NCI-H226 (cell line): ENCODE measurements around the gene RALGPS2.
"Not testable (repeated sequence)": the region's sequence is repeated elsewhere in the genome, so short reads cannot be mapped to it uniquely, and the experiment has no call there.

Experiments
- DNase-seq: peaks from one replicate; pipeline ENCODE4 v3.0.0-alpha.2; 2015

RALGPS2 gene

DNA sequence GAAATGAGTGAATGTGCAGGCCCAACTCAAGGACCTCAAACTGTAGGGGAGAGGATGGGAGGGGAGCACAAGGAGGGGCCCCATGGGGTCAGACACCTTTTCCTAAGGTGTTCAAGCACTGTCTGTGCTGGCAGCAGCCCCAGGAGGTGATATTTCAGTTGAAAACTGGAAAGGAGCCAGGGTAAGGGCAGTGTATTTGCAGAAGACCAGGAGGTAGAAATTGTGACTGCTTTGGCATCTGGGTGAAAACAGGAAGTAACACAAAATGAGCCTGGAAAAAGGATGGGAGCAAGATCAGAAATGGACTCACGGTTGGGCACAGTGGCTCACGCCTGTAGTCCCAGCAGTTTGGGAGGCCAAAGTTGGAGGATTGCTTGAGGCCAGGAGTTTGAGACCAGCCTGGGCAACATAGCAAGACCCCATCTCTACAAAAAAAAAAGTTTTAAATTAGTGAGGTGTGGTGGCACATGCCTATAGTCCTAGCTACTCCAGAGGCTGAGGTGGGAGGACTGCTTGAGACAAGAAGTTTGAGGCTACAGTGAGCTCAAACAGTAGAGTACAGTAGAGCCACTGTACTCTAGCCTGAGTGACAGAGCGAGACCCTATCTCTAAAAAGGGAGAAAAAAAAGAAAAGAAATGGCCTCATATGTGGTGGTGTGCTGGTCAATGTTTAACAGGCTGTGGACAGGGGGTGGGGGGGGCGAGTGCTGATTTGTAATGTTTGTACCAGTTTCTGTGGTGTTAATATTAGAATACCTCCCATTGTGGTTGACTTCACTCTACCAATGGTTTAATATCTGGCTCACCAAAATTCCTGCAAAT is 222.0 kb downstream of the RALGPS2 start:
- DNase-seq: no peak

- no peak for DNase-seq
Measured at GRCh38 chr1:178947677-178947981, 222.6 kb downstream of the RALGPS2 start.

DNA sequence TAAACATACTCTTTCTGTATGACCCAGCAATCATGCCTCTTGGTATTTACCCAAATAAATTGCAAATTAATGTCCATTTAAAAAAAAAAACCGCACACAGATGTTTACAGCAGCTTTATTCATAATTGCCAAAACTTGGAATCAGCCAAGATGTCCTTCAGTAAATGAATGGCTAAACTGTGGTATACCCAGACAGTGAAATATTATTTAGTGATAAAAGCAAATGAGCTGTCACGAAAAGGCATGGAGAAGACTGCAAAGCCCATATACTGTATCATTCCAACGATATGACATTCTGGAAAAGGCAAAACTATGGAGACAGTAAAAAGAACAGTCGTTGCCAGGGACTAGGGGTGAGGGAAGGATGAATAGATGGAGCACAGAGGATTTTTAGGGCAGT is 223.6 kb downstream of the RALGPS2 start:
- DNase-seq: no peak

DNA sequence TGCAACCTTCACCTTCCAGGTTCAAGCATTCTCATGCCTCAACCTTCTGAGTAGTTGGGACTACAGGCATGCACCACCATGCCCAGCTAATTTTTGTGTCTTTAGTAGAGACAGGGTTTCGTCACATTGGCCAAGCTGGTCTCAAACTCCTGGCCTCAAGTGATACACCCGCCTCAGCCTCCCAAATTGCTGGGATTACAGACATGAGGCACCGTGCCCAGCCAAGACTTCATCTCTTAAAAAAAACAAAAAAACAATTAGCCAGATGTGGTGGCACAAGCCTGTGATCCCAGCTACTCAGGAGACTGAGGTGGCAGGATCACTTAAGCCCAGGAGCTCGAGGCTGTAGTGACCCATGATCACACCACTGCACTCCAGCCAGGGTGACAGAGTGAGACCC is 224.8 kb downstream of the RALGPS2 start:
- DNase-seq: not testable (repeated sequence)

DNA sequence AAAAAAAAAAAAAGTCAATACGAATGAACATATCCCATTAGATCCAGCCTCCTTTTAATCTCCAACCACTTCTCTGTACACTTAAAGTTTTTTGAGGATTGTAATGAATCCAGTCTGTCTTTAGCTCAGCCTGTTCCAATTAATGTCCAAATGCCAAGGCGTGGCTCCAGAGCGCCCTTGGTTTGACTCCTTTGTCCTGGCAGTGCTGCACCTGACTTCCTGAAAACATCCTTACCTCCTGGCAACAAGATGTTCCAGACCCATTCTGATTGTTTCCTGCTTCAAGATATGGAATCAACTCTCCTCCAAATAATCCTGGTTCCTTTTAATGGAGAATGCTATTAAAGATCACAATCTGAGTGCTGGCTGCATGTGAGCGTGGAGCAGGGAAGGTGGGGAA is 226.6 kb downstream of the RALGPS2 start:
- no peak for DNase-seq

DNA sequence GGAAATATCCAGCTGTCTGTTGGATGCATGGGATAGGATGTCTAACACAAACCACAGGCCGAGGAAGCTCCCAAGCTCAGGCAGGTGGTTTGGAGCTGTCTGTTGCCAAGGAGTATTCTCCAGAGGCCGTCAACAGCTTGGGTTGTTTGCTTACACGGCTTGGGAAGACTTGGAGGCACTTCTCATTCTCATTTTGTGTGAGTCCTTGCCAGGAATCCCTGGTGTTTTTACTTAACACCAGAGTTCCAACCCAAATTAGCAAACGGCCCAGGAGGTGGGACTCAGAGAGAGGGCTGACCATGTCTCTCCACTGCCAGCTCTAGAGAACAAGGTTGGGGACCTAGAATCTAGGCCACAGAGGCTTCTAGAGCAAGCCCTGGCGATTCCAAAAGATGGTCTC is 228.0 kb downstream of the RALGPS2 start:
- DNase-seq: no peak

- DNase-seq: no peak
Measured at GRCh38 chr1:178953538-178954324, 228.7 kb downstream of the RALGPS2 start.

DNA sequence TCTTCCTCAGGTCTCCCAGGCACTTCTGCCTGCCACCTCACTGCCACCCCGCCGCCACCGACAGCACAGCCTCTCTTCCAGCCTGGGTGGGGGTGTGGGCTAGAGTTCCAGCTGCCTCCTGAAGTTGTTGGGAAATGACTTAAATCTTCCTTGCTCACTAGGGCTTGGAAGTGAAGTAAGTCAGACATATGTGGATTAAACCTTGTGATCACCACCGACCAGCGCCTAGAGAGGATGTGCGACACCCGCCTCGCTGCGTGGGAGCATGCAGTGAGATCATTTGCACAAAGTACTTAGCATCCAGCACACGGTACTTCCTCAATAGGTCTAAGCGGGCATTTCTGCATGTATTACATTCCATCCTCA is 229.3 kb downstream of the RALGPS2 start:
- no peak for DNase-seq

GRCh38 chr1:178954937-178955336 is 229.9 kb downstream of the RALGPS2 start:
- DNase-seq: no peak

DNA sequence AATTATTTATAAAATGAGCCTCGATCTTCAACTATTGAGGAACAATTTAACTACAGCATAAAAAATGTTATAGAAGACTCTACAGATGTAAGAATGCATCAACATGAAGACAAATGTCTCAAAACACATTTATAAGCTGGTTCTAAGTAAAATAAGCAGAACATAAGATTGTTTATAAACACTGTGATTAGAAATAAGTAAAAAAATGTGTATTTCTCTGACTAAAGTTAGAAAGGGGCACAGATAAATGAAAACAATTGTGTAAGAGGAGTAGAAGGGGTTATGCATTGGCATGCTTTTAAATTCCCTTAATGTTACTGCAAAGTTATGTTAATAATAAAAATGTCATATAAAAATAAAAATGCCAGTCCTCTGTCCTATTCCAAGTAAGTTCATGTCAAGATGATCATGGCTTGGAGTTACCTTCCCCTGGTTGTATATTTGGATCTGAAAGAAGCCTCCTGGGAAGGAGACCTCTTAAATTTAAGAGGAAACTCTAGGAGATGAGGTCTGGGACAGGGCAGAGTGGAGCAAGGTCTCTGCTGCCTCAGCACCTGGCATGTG is 230.4 kb downstream of the RALGPS2 start:
- no peak for DNase-seq

GRCh38 chr1:178958491-178958890 is 233.4 kb downstream of the RALGPS2 start:
- DNase-seq: no peak

GRCh38 chr1:178959543-178960460 is 234.8 kb downstream of the RALGPS2 start:
- no peak for DNase-seq

- DNase-seq: no peak
Measured at GRCh38 chr1:178960482-178961240, 235.6 kb downstream of the RALGPS2 start.

GRCh38 chr1:178961331-178961730 is 236.3 kb downstream of the RALGPS2 start:
- DNase-seq: no peak

- DNase-seq: no peak
Measured at GRCh38 chr1:178961868-178962267, 236.8 kb downstream of the RALGPS2 start.

GRCh38 chr1:178962853-178963711 is 238.0 kb downstream of the RALGPS2 start:
- DNase-seq: no peak

DNA sequence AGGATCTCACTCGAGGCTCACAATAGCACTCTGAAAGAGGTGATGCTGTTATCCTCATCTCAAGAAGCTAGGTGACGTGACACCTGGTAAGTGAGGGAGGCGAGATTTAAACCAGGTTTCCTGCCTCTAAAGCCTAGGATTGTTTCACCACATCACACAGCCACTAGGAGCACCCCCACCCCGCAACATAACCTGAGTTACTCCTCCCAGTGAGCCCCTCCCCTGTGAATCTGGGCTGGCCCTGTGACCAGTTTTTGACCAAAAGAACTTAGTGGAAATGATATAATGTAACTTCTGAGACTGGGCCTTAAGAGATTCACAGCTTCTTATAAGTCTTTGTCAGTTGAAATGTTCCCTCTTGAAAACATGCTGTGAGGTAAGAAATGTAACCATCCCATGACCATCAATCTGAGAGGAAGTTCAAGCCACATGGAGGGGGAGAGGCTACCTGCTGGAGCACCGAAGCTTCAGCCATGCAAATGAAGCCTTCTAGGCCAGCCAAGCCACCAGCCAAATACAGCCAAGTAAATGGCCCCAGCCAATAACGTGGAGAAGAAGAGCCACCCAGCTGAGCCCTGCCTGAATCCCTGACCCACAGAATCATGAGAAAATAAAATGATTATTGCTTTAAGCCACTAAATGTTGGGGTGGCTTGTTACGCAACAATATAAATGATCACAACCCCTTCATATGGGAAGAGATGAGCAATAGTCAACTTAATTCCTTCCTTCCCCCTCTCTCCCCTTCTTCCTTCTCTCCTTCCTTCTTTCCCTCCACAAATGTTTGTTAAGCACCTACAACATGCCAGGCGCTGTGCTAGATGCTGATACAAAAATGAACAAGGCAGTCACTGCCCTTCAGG is 239.7 kb downstream of the RALGPS2 start:
- DNase-seq: no peak

GRCh38 chr1:178966312-178966711 is 241.3 kb downstream of the RALGPS2 start:
- DNase-seq: no peak

- DNase-seq: no peak
Measured at GRCh38 chr1:178969226-178969987, 244.4 kb downstream of the RALGPS2 start.
